K562 (cell line): ENCODE measurements around the gene CHD1L. TPM values are rescaled to one million over a fixed set of nuclear protein-coding genes. Genes with fewer than 3 reads are reported as not detected.

ENCODE experiments used
- ATF7 ChIP-seq: fragments of 450-650 bp; IDR thresholded peaks from 2 replicates; pipeline ENCODE4 v1.7.1; 2014; ENCODE audit warnings: mild to moderate bottlenecking, moderate library complexity
- ELF1 ChIP-seq: fragments of 200-800 bp; sonication (Bioruptor generic); IDR thresholded peaks from 2 replicates; pipeline ENCODE4 v1.6.1; 2016; ENCODE audit warnings: missing genetic modification characterization, missing compliant biosample characterization
- EP400 ChIP-seq: fragments of 450-650 bp; IDR thresholded peaks from 2 replicates; pipeline ENCODE4 v1.6.1; 2017; ENCODE audit warnings: antibody characterized with exemption, mild to moderate bottlenecking, moderate library complexity
- FOXK2 ChIP-seq, 2 experiments: fragments of 450-650 bp; IDR thresholded peaks in 1 of 2; conservative IDR thresholded peaks in 1 of 2; 2 replicates each; pipeline ENCODE4 v1.6.1; 2016; ENCODE audit warnings: low read depth in 2 of 2, mild to moderate bottlenecking in 1 of 2
- MAX ChIP-seq: sonication (generic); formaldehyde crosslinking; IDR thresholded peaks from 2 replicates; pipeline ENCODE4 v1.9.0; 2022; ENCODE audit warnings: mild to moderate bottlenecking, missing genetic modification reagents
- MAZ ChIP-seq, 2 experiments: fragments of 450-650 bp in 1 of 2; sonication (generic) in 1 of 2; formaldehyde crosslinking; IDR thresholded peaks in 1 of 2; conservative IDR thresholded peaks in 1 of 2; 2 replicates each; pipeline versions ENCODE4 v1.4.0 to v1.5.0; 2020; ENCODE audit warnings: mild to moderate bottlenecking in 1 of 2, missing genetic modification reagents in 1 of 2
- NR0B1 ChIP-seq: fragments of 450-650 bp; IDR thresholded peaks from one replicate; pipeline ENCODE4 v1.6.1; 2018; ENCODE audit warnings: mild to moderate bottlenecking, moderate library complexity; ENCODE audit not compliant: partially characterized antibody
- NRF1 ChIP-seq, 2 experiments: fragments of 450-650 bp; IDR thresholded peaks in 1 of 2; conservative IDR thresholded peaks in 1 of 2; 2 replicates each; pipeline ENCODE4 v1.6.1; 2014; ENCODE audit warnings: mild to moderate bottlenecking in 2 of 2
- RBM34 ChIP-seq: fragments of 200-400 bp; formaldehyde crosslinking; IDR thresholded peaks from 2 replicates; pipeline ENCODE4 v1.6.1; 2018; ENCODE audit warnings: low read length, borderline replicate concordance; ENCODE audit not compliant: insufficient read depth
- REST ChIP-seq, 2 experiments: fragments of 450-650 bp; formaldehyde crosslinking in 1 of 2; IDR thresholded peaks; 2 replicates each; pipeline versions ENCODE4 v1.4.0 to v1.6.1; 2014 to 2020; ENCODE audit warnings: mild to moderate bottlenecking in 2 of 2, borderline replicate concordance in 1 of 2, low read depth in 1 of 2
- TFAP4 ChIP-seq: sonication (generic); formaldehyde crosslinking; IDR thresholded peaks from 2 replicates; pipeline ENCODE4 v1.8.0; 2022; ENCODE audit warnings: missing genetic modification reagents, mild to moderate bottlenecking, moderate library complexity, borderline replicate concordance
- ZNF76 ChIP-seq: fragments of 250-450 bp; sonication (Bioruptor Pico); IDR thresholded peaks from 2 replicates; pipeline ENCODE4 v1.4.0; 2020; ENCODE audit warnings: mild to moderate bottlenecking, moderate library complexity, borderline replicate concordance
- polyA plus RNA-seq, 8 experiments: library from polyadenylated mRNA; depleted of rRNA in 4 of 8; stranded (reverse) in 5 of 8; unstranded in 3 of 8; fragments of >200 nt; fragmentation: Nextera tagmentation in 2 of 8; fragmentation: Illumina TruSeq in 1 of 8; extraction: Ambion mirVana in 2 of 8; extraction: Trizol in 1 of 8; gene quantifications; 2 replicates each; pipeline versions ENCODE4 v1.2.1 to v1.2.3, GENCODE V29; 2011 to 2014; ENCODE audit warnings: inconsistent platforms in 1 of 8, missing spikeins in 1 of 8
- total RNA-seq, 7 experiments: library from RNA; depleted of rRNA in 6 of 7; stranded (reverse); fragments of >200 nt in 6 of 7; fragmentation: Illumina TruSeq in 2 of 7; extraction: Trizol in 2 of 7; gene quantifications; 2 replicates each; pipeline versions ENCODE4 v1.2.1 to v1.2.3, GENCODE V29; 2011 to 2021; ENCODE audit warnings: low replicate concordance in 1 of 7
- TF ChIP-seq, protein P1 (sequence below): sonication (generic); formaldehyde crosslinking; IDR thresholded peaks from 2 replicates; pipeline ENCODE4 v1.8.1; 2023; ENCODE audit warnings: mild to moderate bottlenecking, missing genetic modification reagents

CHD1L gene
- total and polyA plus RNA-seq, 9 of the 15 experiments (the other 6 are each of a cell fraction or from before 2014, with no cell fraction given): 25.0 to 93.3 (median 59.1) TPM

- TF ChIP-seq REST (IDR thresholded peaks at IDR 0.05; ENCODE audit: borderline replicate concordance) (peak; percentile 50), REST (CRISPR knock-in tag; IDR thresholded peaks at IDR 0.05; ENCODE audit: low read depth) (no peak), ELF1 (tag) (peak; percentile 64), FOXK2 (conservative IDR thresholded peaks at IDR 0.05 in 1 of 2, IDR thresholded peaks at IDR 0.05 in 1 of 2; ENCODE audit: low read depth in 2 of 2) (peak; percentile 70 to 75), MAX (no peak), ZNF76 (CRISPR knock-in tag) (no peak), MAZ (CRISPR knock-in tag; conservative IDR thresholded peaks at IDR 0.05 in 1 of 2, IDR thresholded peaks at IDR 0.05 in 1 of 2) (peak in 1 of 2 experiments; percentile 55; a peak in 2 of 4 replicates), NRF1 (conservative IDR thresholded peaks at IDR 0.05 in 1 of 2, IDR thresholded peaks at IDR 0.05 in 1 of 2) (peak in 1 of 2 experiments; percentile 37; a peak in 2 of 4 replicates), TFAP4 (CRISPR knock-in tag) (peak; percentile 42; the same call in 1 of the 2 replicates), EP400 (no peak; the same call in 1 of the 2 replicates), ATF7 (no peak), NR0B1 (no peak), RBM34 (no peak)
- TF ChIP-seq, protein P1, sequence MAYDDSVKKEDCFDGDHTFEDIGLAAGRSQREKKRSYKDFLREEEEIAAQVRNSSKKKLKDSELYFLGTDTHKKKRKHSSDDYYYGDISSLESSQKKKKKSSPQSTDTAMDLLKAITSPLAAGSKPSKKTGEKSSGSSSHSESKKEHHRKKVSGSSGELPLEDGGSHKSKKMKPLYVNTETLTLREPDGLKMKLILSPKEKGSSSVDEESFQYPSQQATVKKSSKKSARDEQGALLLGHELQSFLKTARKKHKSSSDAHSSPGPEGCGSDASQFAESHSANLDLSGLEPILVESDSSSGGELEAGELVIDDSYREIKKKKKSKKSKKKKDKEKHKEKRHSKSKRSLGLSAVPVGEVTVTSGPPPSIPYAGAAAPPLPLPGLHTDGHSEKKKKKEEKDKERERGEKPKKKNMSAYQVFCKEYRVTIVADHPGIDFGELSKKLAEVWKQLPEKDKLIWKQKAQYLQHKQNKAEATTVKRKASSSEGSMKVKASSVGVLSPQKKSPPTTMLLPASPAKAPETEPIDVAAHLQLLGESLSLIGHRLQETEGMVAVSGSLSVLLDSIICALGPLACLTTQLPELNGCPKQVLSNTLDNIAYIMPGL (CRISPR knock-in tag): no peak
Observed at GRCh38 chr1:147225193-147225730, 17.2 kb upstream of the CHD1L start, which contains the start of gene FMO5 (continued).
